Activated CD8-positive, alpha-beta T cell treated with anti-CD3 and anti-CD28 coated beads for 36 hours (primary cell): ENCODE results near the gene DIAPH3. TPM values are rescaled to one million over a fixed set of nuclear protein-coding genes. Genes with fewer than 3 reads are reported as not detected.

ENCODE experiments used
- ATAC-seq: fragments of 200-7000 bp; cut with Tn5 transposase; one replicate; pipeline ENCODE4 v1.10.0; 2021; ENCODE audit warnings: mild to moderate bottlenecking, moderate library complexity
- CTCF ChIA-PET: fragments of 350-600 bp; sonication (Branson Sonifier 250); formaldehyde crosslinking; loops from one replicate; lab custom pipeline; 2021; ENCODE audit warnings: antibody characterized with exemption; lab: Charles Lee
- POLR2A ChIA-PET: fragments of 350-600 bp; sonication (Branson Sonifier 250); formaldehyde crosslinking; loops from one replicate; lab custom pipeline; 2021; ENCODE audit warnings: antibody characterized with exemption; lab: Charles Lee
- DNase-seq: peaks from one replicate; pipeline ENCODE4 v3.0.0-alpha.2; 2020
- H3K27ac Mint-ChIP-seq: one replicate; pipeline ENCODE4 v1.8.0; 2021; ENCODE audit warnings: mild to moderate bottlenecking, mixed read lengths
- H3K27me3 Mint-ChIP-seq: one replicate; pipeline ENCODE4 v1.8.0; 2021; ENCODE audit warnings: mixed read lengths
- H3K36me3 Mint-ChIP-seq: one replicate; pipeline ENCODE4 v1.8.0; 2021; ENCODE audit warnings: low read depth, mixed read lengths
- H3K4me1 Mint-ChIP-seq: one replicate; pipeline ENCODE4 v1.8.0; 2021; ENCODE audit warnings: low read depth, mixed read lengths
- H3K4me3 Mint-ChIP-seq: one replicate; pipeline ENCODE4 v1.8.0; 2021; ENCODE audit warnings: mild to moderate bottlenecking, moderate library complexity, mixed read lengths
- H3K9me3 Mint-ChIP-seq: one replicate; pipeline ENCODE4 v1.8.0; 2021; ENCODE audit warnings: mixed read lengths
- CTCF ChIP-seq: fragments of 200-600 bp; IDR thresholded peaks from one replicate; pipeline ENCODE4 v1.8.0; 2022; ENCODE audit warnings: antibody characterized with exemption, mild to moderate bottlenecking
- intact Hi-C: fragments of 100-400 bp; cut with micrococcal nuclease; formaldehyde crosslinking; loops from one replicate; pipeline ENCODE4 v1.10.0; 2022
- total RNA-seq, 2 experiments: library from RNA; stranded (reverse); gene quantifications; one replicate each; pipeline ENCODE4 v1.2.3, GENCODE V29; 2021

Gene DIAPH3
- total RNA-seq, 2 experiments from 2014 or later, result 23.0 to 25.4 TPM

- CTCF ChIA-PET, result no interaction called here
- H3K4me3 Mint-ChIP-seq, result no peak overlapping the region
Observed at GRCh38 chr13:59901191-59901590, 262.5 kb downstream of the DIAPH3 start.

GRCh38 chr13:59898066-59898465, 265.7 kb downstream of the DIAPH3 start:
- no peak overlapping the region for H3K4me3 Mint-ChIP-seq
- intact Hi-C loops, result no loop called here
- H3K27ac Mint-ChIP-seq, result no peak overlapping the region
- no peaks in the 10 kb centered on the region for H3K36me3 Mint-ChIP-seq
- H3K27me3 Mint-ChIP-seq, result no peaks in the 10 kb centered on the region
- no peak for ATAC-seq
- POLR2A ChIA-PET, result no interaction called here
- no peaks in the 10 kb centered on the region for H3K9me3 Mint-ChIP-seq
- no peak for DNase-seq
- TF ChIP-seq CTCF, result no peak
- peaks cover 6% of the 10 kb centered on the region for H3K4me1 Mint-ChIP-seq
- CTCF ChIA-PET, result no interaction called here

More at GRCh38 chr13:59901191-59901590, 262.5 kb downstream of the DIAPH3 start:
- ATAC-seq (no peak), DNase-seq (no peak)
- Mint-ChIP-seq H3K9me3 (no peaks in the 10 kb centered on the region), H3K27me3 (no peaks in the 10 kb centered on the region), H3K4me1 (peaks cover 6% of the 10 kb centered on the region), H3K36me3 (no peaks in the 10 kb centered on the region), H3K27ac (no peak overlapping the region)
- intact Hi-C loops, result no loop called here
- POLR2A ChIA-PET, result no interaction called here
- TF ChIP-seq CTCF, result no peak

GRCh38 chr13:59893266-59893665, 270.5 kb downstream of the DIAPH3 start:
- peaks cover 3% of the 10 kb centered on the region for H3K27me3 Mint-ChIP-seq
- no peaks in the 10 kb centered on the region for H3K9me3 Mint-ChIP-seq
- no peak for ATAC-seq
- no peak overlapping the region for H3K27ac Mint-ChIP-seq
- intact Hi-C loops, result no loop called here
- CTCF ChIA-PET, result no interaction called here
- H3K4me3 Mint-ChIP-seq, result no peak overlapping the region
- H3K36me3 Mint-ChIP-seq, result no peaks in the 10 kb centered on the region
- no peak for DNase-seq
- POLR2A ChIA-PET, result no interaction called here
- no peaks in the 10 kb centered on the region for H3K4me1 Mint-ChIP-seq
- TF ChIP-seq CTCF, result no peak

GRCh38 chr13:59891053-59891452, 272.7 kb downstream of the DIAPH3 start:
- intact Hi-C loops, result no loop called here
- Mint-ChIP-seq H3K36me3 (no peaks in the 10 kb centered on the region), H3K27me3 (peaks cover 3% of the 10 kb centered on the region), H3K9me3 (no peaks in the 10 kb centered on the region), H3K27ac (no peak overlapping the region), H3K4me1 (no peaks in the 10 kb centered on the region), H3K4me3 (no peak overlapping the region)
- ATAC-seq, result no peak
- TF ChIP-seq CTCF, result no peak
- DNase-seq, result no peak
- ChIA-PET CTCF (no interaction called here), POLR2A (no interaction called here)

GRCh38 chr13:59890054-59890453, 273.7 kb downstream of the DIAPH3 start:
- ATAC-seq, result no peak
- H3K36me3 Mint-ChIP-seq, result no peaks in the 10 kb centered on the region
- CTCF ChIA-PET, result interaction anchor here (0.8 kb wide), 1 partner anchor 447 kb away, joined by 3 read pairs; no protein-coding TSS in a partner anchor
- intact Hi-C loops, result no loop called here
- H3K9me3 Mint-ChIP-seq, result no peaks in the 10 kb centered on the region
- no peak overlapping the region for H3K4me3 Mint-ChIP-seq
- H3K27ac Mint-ChIP-seq, result no peak overlapping the region
- DNase-seq, result no peak
- POLR2A ChIA-PET, result interaction anchor here (0.6 kb wide), 1 partner anchor 808 kb away, joined by 3 read pairs; no protein-coding TSS in a partner anchor
- H3K27me3 Mint-ChIP-seq, result peaks cover 3% of the 10 kb centered on the region
- H3K4me1 Mint-ChIP-seq, result no peaks in the 10 kb centered on the region
- no peak for TF ChIP-seq CTCF
